Stimulated activated naive B cell treated with anti-CD40 and anti-IgM and Interleukin-4, amounts not matched to agents 10 μg/mL and 1 μg/mL and 100 μg/mL, for 72 hours (primary cell): ENCODE data around the gene TOB1.
"Not testable (repeated sequence)": the region's sequence is repeated elsewhere in the genome, so short reads cannot be mapped to it uniquely, and the experiment has no call there.

Experiments used
- ATAC-seq, 2 donors: fragments of 150-1000 bp; cut with Tn5 transposase; replicated peaks; 2 replicates each; pipeline ENCODE4 v1.10.0; 2021; ENCODE audit warnings: moderate library complexity in 1 of 2
- DNase-seq: peaks from one replicate; pipeline ENCODE4 v3.0.0; 2021
- H3K27ac Mint-ChIP-seq: one replicate; pipeline ENCODE4 v1.8.0; 2022; ENCODE audit warnings: mild to moderate bottlenecking, mixed read lengths
- H3K27me3 Mint-ChIP-seq, 2 donors: one replicate each; pipeline ENCODE4 v1.8.0; 2022; ENCODE audit warnings: mixed read lengths in 2 of 2
- H3K36me3 Mint-ChIP-seq, 2 donors: one replicate each; pipeline ENCODE4 v1.8.0; 2022; ENCODE audit warnings: mixed read lengths in 2 of 2, mild to moderate bottlenecking in 1 of 2
- H3K4me1 Mint-ChIP-seq, 2 donors: one replicate each; pipeline ENCODE4 v1.8.0; 2022; ENCODE audit warnings: mixed read lengths in 2 of 2, mild to moderate bottlenecking in 1 of 2
- H3K4me3 Mint-ChIP-seq, 2 donors: one replicate each; pipeline ENCODE4 v1.8.0; 2022; ENCODE audit warnings: mild to moderate bottlenecking in 2 of 2, mixed read lengths in 2 of 2, moderate library complexity in 1 of 2
- H3K9me3 Mint-ChIP-seq, 2 donors: one replicate each; pipeline ENCODE4 v1.8.0; 2022; ENCODE audit warnings: mixed read lengths in 2 of 2, mild to moderate bottlenecking in 1 of 2

Gene TOB1

GRCh38 chr17:50884439-50885311 is 18.5 kb upstream of the TOB1 start:
- Mint-ChIP-seq H3K27ac (no peak overlapping the region), H3K36me3 (no peaks in the 10 kb centered on the region), H3K9me3 (no peaks in the 10 kb centered on the region), H3K4me3 (no peak overlapping the region), H3K4me1 (peaks cover 10% of the 10 kb centered on the region in 2 donors), H3K27me3 (no peaks in the 10 kb centered on the region)
- DNase-seq (no peak), ATAC-seq (no peak)

DNA sequence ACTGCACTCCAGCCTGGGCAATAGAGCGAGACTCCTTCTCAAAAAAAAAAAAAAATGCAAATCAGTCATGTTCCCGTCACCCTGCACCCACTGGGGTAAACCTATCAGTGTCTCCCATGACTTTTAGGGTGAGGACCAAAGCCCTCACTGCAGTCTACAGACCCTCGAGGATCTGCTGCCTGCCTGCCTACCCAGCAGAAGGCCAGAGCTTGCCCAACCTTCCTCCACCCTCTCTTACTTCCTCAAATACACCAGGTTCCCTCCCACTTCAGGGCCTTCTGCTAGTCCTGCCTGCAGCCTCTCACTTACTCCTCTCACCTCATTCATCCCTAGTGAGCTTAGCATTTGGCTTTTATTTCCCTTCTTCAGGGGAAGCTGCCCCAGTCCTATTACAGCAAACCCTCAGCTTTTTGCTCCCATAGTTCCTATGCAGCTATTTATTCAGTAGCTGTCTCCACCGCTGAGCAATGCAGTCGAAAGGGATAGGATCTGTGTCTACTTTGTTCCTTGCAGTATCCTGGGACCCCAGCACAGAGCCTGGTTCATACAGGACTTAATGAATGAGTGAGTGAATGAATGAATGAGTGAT is 17.8 kb upstream of the TOB1 start:
- Mint-ChIP-seq H3K9me3 (no peaks in the 10 kb centered on the region), H3K36me3 (no peaks in the 10 kb centered on the region), H3K27me3 (no peaks in the 10 kb centered on the region), H3K27ac (no peak overlapping the region), H3K4me1 (peaks cover 10% of the 10 kb centered on the region in 2 donors), H3K4me3 (no peak overlapping the region)
- ATAC-seq (peak; percentile 96 to 98), DNase-seq (no peak)

DNA sequence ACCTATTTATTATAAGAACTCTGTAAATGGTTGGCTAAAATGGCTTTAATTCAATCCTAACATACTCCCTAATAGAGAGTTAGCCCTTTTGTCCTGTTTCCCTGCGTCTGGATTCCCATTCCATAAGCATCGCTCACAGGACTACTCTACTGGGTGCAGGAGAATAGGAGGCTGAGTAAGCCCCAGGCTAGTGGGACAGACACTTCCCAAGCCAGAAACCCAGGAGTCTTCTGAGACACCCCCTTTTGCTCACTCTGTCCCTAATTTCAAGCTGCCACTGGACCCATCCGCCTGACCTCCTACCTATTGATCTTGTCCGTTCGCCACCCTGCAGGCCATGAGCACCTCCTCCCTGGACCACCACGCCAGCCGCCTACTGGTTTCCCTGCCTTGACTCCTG is 16.7 kb upstream of the TOB1 start:
- Mint-ChIP-seq H3K4me1 (peaks cover 10% of the 10 kb centered on the region in 2 donors), H3K9me3 (no peaks in the 10 kb centered on the region), H3K27ac (no peak overlapping the region), H3K27me3 (no peaks in the 10 kb centered on the region), H3K36me3 (no peaks in the 10 kb centered on the region), H3K4me3 (no peak overlapping the region)
- no peak for DNase-seq
- no peak for ATAC-seq

GRCh38 chr17:50881182-50881581 is 15.0 kb upstream of the TOB1 start:
- Mint-ChIP-seq H3K36me3 (no peaks in the 10 kb centered on the region), H3K4me3 (no peak overlapping the region), H3K27me3 (no peaks in the 10 kb centered on the region), H3K4me1 (peaks cover 10% of the 10 kb centered on the region in 2 donors), H3K9me3 (no peaks in the 10 kb centered on the region), H3K27ac (no peak overlapping the region)
- DNase-seq = no peak
- ATAC-seq = no peak

- peaks cover 5 to 6% of the 10 kb centered on the region in 2 donors for H3K4me1 Mint-ChIP-seq
- DNase-seq (no peak), ATAC-seq (no peak)
- no peaks in the 10 kb centered on the region for H3K9me3 Mint-ChIP-seq
- H3K27ac Mint-ChIP-seq = no peak overlapping the region
- H3K4me3 Mint-ChIP-seq = no peak overlapping the region
- H3K27me3 Mint-ChIP-seq = no peaks in the 10 kb centered on the region
- H3K36me3 Mint-ChIP-seq = no peaks in the 10 kb centered on the region
Observed at GRCh38 chr17:50879086-50879485, 12.9 kb upstream of the TOB1 start.

- no peaks in the 10 kb centered on the region for H3K4me1 Mint-ChIP-seq
- no peak for DNase-seq
- no peak overlapping the region for H3K27ac Mint-ChIP-seq
- no peak overlapping the region for H3K4me3 Mint-ChIP-seq
- H3K36me3 Mint-ChIP-seq = no peaks in the 10 kb centered on the region
- no peaks in the 10 kb centered on the region for H3K27me3 Mint-ChIP-seq
- ATAC-seq = no peak
- no peaks in the 10 kb centered on the region for H3K9me3 Mint-ChIP-seq
Observed at GRCh38 chr17:50877838-50878237, 11.7 kb upstream of the TOB1 start.

DNA sequence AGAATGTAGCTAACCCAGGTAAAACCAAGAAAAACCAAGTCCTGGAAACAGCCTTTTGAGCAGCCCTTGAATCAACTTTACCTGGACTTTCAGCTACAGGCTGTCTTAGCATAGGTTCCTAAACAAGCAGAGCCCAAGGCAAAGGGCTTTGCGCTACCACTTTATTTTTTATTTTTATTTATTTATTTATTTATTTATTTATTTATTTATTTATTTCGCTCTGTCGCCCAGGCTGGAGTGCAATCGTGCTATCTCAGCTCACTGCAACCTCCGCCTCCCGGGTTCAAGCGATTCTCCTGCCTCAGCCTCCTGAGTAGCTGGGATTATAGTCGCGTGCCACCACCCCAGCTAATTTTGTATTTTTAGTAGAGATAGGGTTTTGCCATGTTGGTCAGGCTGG is 10.9 kb upstream of the TOB1 start:
- not testable (repeated sequence) for H3K27ac Mint-ChIP-seq, H3K4me3 Mint-ChIP-seq, H3K9me3 Mint-ChIP-seq, H3K36me3 Mint-ChIP-seq, H3K27me3 Mint-ChIP-seq, H3K4me1 Mint-ChIP-seq, DNase-seq, ATAC-seq

DNA sequence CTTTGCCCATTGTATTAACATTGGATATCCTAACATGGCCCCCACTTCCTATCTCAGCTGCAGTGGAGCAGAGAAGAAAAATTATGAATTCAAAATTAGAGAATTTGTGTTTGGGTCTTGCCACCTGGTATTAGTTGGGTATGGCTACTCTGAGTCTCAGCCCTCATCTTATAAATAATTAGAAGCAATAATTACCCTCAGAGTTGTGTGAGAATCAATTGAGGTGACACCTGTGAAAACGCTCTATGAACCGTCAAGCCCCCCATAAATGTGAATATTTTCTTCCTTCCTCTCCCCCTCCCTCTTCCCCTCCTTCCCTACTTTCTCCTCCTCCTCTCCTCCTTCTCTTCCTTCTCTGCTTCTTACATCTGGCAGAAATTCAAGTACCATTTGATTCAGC is 8.9 kb upstream of the TOB1 start:
- Mint-ChIP-seq H3K36me3 (no peaks in the 10 kb centered on the region), H3K9me3 (no peaks in the 10 kb centered on the region), H3K4me1 (peaks cover 3 to 14% of the 10 kb centered on the region in 2 donors), H3K27ac (no peak overlapping the region), H3K27me3 (no peaks in the 10 kb centered on the region), H3K4me3 (no peak overlapping the region)
- ATAC-seq (no peak), DNase-seq (no peak)

DNA sequence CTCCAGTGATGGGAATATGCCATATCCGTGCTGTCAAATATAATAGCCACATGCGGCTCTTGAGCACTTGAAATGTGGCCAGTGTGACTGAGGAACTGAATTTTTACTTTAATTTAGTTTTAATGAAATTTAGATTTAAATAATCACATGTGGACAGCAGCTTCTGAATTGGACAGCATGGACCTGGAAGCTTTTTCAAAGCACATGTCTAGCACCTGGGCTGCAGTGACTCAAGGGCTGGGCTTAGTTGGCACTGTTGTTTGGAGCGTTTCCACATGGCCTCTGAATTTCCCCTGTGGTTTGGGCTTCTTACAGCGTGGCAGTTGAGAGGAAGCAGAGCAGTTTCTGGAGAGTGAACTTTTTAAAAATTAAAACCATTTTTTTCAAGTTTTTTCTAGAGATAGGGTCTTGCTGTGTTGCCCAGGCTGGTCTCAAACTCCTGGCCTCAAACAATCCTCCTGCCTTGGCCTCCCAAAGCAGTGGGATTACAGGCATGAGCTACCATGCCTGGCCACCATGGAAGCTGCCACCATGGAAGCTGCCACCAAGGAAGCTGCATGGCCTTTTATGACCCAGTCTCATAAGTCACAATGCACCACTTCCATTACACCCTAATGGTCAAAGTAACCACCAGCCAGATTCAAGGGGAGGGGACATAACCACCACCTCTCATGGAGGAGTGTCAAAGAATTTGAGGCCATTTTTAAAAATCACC is 6.7 kb upstream of the TOB1 start:
- no peak overlapping the region for H3K4me3 Mint-ChIP-seq
- no peak overlapping the region for H3K27ac Mint-ChIP-seq
- DNase-seq = peak; percentile 27
- peaks cover 6 to 22% of the 10 kb centered on the region in 2 donors for H3K4me1 Mint-ChIP-seq
- H3K36me3 Mint-ChIP-seq = no peaks in the 10 kb centered on the region
- H3K9me3 Mint-ChIP-seq = no peaks in the 10 kb centered on the region
- H3K27me3 Mint-ChIP-seq = no peaks in the 10 kb centered on the region
- ATAC-seq = peak; percentile 92 to 94

DNA sequence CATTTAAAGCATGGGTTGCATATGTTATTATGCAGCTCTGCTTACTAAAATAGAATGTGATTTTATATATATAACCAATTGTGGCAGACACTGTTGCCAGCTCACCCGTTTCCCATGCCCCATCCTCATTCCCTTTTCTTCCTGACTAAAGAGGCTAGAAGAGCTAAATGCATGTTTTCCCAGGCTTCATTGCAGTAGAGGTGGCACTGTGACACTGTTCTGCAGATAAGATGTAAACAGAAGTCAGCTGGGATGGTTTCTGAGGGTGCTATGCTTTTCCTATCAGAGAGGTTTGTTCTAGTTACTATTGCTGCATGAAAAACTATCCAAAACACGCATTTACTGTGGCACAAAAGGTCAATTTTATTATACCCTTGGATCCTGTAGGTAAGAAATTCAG is 5.7 kb upstream of the TOB1 start:
- Mint-ChIP-seq H3K36me3 (no peaks in the 10 kb centered on the region), H3K27ac (no peak overlapping the region), H3K4me1 (peaks cover 12 to 26% of the 10 kb centered on the region in 2 donors), H3K27me3 (no peaks in the 10 kb centered on the region), H3K4me3 (no peak overlapping the region), H3K9me3 (no peaks in the 10 kb centered on the region)
- ATAC-seq (no peak), DNase-seq (no peak)

GRCh38 chr17:50871364-50871763 is 5.2 kb upstream of the TOB1 start:
- Mint-ChIP-seq H3K9me3 (no peaks in the 10 kb centered on the region), H3K36me3 (no peaks in the 10 kb centered on the region), H3K4me3 (no peak overlapping the region), H3K27ac (peak overlapping the region; percentile 31), H3K4me1 (peaks cover 12 to 26% of the 10 kb centered on the region in 2 donors), H3K27me3 (no peaks in the 10 kb centered on the region)
- ATAC-seq (no peak), DNase-seq (no peak)

- H3K27ac Mint-ChIP-seq = no peak overlapping the region
- no peak for ATAC-seq
- no peaks in the 10 kb centered on the region for H3K27me3 Mint-ChIP-seq
- H3K4me1 Mint-ChIP-seq = peaks cover 17 to 44% of the 10 kb centered on the region in 2 donors
- no peak for DNase-seq
- H3K9me3 Mint-ChIP-seq = no peaks in the 10 kb centered on the region
- peaks cover 4% of the 10 kb centered on the region in 2 donors for H3K36me3 Mint-ChIP-seq
- H3K4me3 Mint-ChIP-seq = no peak overlapping the region
Observed at GRCh38 chr17:50868602-50869001, 2.4 kb upstream of the TOB1 start.

DNA sequence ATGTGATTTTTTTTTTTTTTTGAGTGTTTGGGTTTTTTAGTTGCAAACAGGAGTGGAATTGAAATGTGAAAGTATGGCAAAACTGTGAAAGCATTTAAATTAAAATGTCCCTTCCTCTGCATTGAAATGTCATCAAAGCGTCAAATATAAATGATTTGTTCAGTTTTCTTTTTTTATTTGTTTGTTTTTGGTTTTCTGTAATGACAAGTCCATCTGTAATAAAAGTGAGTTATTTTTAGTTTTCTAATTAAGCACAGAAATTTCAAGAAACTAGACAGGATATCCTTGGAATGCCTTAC is 1.9 kb upstream of the TOB1 start:
- no peak for ATAC-seq
- Mint-ChIP-seq H3K4me3 (peak overlapping the region; percentile 96 to 98), H3K9me3 (no peaks in the 10 kb centered on the region), H3K36me3 (peaks cover 9% of the 10 kb centered on the region in 2 donors), H3K4me1 (peaks cover 22 to 49% of the 10 kb centered on the region in 2 donors), H3K27ac (peak overlapping the region; percentile 99), H3K27me3 (no peaks in the 10 kb centered on the region)
- no peak for DNase-seq

DNA sequence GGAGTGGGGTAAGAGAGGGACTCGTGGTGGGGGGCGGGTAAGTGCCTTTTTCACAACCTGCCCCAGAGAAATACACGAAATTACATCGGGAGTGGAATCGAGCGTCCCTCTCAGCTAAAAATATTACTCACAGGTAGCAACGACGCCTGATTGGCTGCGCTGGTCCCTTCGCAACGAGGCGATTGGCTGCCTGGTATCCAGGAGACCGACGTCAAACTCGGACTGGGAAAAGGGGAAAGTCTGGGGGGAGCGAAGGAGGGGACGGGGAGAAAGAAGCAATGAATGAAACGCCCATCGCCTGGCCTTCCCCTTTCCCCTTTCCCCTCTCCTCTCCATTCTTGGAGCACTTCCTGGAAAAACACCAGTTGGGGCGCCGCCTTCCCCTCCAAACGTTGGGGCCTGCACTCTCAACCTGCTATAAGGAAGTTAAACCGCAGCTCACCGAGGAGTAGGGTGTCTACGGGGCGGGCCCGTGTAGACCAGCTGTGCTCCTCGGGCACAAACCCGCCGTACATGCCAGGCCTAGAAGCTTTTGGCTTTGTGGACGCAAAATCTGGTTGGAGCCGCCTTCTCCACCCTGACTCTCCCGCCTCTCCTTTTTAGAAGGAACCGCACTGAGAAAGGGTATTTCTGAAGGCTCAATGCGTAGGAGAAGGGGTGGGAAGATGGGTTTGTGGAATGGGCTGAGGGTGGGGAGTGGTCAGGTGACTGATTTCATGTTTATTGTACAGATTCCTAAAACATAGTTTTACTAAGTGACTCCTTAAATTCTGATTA is 1.4 kb upstream of the TOB1 start:
- peak overlapping the region; percentile 99 for H3K27ac Mint-ChIP-seq
- DNase-seq = peak; percentile 83
- H3K9me3 Mint-ChIP-seq = no peaks in the 10 kb centered on the region
- ATAC-seq = peak; percentile 55 to 58
- no peaks in the 10 kb centered on the region for H3K27me3 Mint-ChIP-seq
- peak overlapping the region; percentile 96 to 98 for H3K4me3 Mint-ChIP-seq
- peaks cover 24 to 53% of the 10 kb centered on the region in 2 donors for H3K4me1 Mint-ChIP-seq
- H3K36me3 Mint-ChIP-seq = peaks cover 12 to 13% of the 10 kb centered on the region in 2 donors
